ENCODE data around the gene CNIH3. TPM values are rescaled to one million over a fixed set of nuclear protein-coding genes. Genes with fewer than 3 reads are reported as not detected.

CNIH3 gene
- total RNA-seq, 2 experiments from 2014 or later: 1.8 to 2.5 TPM

GRCh38 chr1:224774378-224774777, 158.3 kb downstream of the CNIH3 start:
- Mint-ChIP-seq H3K4me1 (ENCODE audit: low read depth) (no peaks in the 10 kb centered on the region), H3K27ac (no peak overlapping the region), H3K9me3 (no peaks in the 10 kb centered on the region), H3K4me3 (no peak overlapping the region), H3K36me3 (ENCODE audit: low read depth) (no peaks in the 10 kb centered on the region), H3K27me3 (peaks cover 20% of the 10 kb centered on the region)
- Histone ChIP-seq H3K36me3 (ENCODE audit: insufficient read depth, low read length) (no peaks in the 10 kb centered on the region), H3K27me3 (ENCODE audit: control insufficient read depth in 1 of 2, insufficient read depth in 2 of 2, low read length in 2 of 2) (peaks cover 0 to 4% of the 10 kb centered on the region in 2 experiments), H3K27ac (ENCODE audit: low read depth in 1 of 2, low read length in 2 of 2) (no peak overlapping the region), H3K4me3 (ENCODE audit: low read length) (no peak overlapping the region), H3K9me3 (ENCODE audit: control insufficient read depth in 1 of 2, insufficient read depth in 1 of 2, low read length in 2 of 2) (no peaks in the 10 kb centered on the region), H3K4me1 (ENCODE audit: insufficient read depth, low read length) (no peaks in the 10 kb centered on the region)
- ChIA-PET POLR2A (no interaction called here), CTCF (no interaction called here)
- DNase-seq: no peak
- no peak for TF ChIP-seq CTCF (IDR thresholded peaks at IDR 0.05)
- ATAC-seq (ENCODE audit: poor library complexity): no peak
- intact Hi-C loops (cut with DNase I, micrococcal nuclease): no loop called here

- no peak for TF ChIP-seq CTCF (IDR thresholded peaks at IDR 0.05)
- DNase-seq (no peak), ATAC-seq (ENCODE audit: poor library complexity) (no peak)
- Mint-ChIP-seq H3K27me3 (peaks cover 10% of the 10 kb centered on the region), H3K27ac (no peak overlapping the region), H3K4me1 (ENCODE audit: low read depth) (peaks cover under 1% of the 10 kb centered on the region), H3K9me3 (no peaks in the 10 kb centered on the region), H3K4me3 (no peak overlapping the region), H3K36me3 (ENCODE audit: low read depth) (no peaks in the 10 kb centered on the region)
- Histone ChIP-seq H3K36me3 (ENCODE audit: insufficient read depth, low read length) (no peaks in the 10 kb centered on the region), H3K9me3 (ENCODE audit: control insufficient read depth in 1 of 2, insufficient read depth in 1 of 2, low read length in 2 of 2) (no peaks in the 10 kb centered on the region), H3K27ac (ENCODE audit: low read depth in 1 of 2, low read length in 2 of 2) (no peak overlapping the region), H3K27me3 (ENCODE audit: control insufficient read depth in 1 of 2, insufficient read depth in 2 of 2, low read length in 2 of 2) (no peaks in the 10 kb centered on the region), H3K4me3 (ENCODE audit: low read length) (no peak overlapping the region), H3K4me1 (ENCODE audit: insufficient read depth, low read length) (no peaks in the 10 kb centered on the region)
- ChIA-PET POLR2A (no interaction called here), CTCF (interaction anchor here (0.8 kb wide), 1 partner anchor 9 kb away, joined by 4 read pairs; no protein-coding TSS in a partner anchor)
- intact Hi-C loops (cut with DNase I, micrococcal nuclease): no loop called here
Measured at GRCh38 chr1:224777180-224777579, 161.1 kb downstream of the CNIH3 start.

- no peak for ATAC-seq (ENCODE audit: poor library complexity)
- ChIA-PET POLR2A (no interaction called here), CTCF (no interaction called here)
- peaks cover 21% of the 10 kb centered on the region for H3K4me1 Mint-ChIP-seq (ENCODE audit: low read depth)
- H3K36me3 Mint-ChIP-seq (ENCODE audit: low read depth): no peaks in the 10 kb centered on the region
- H3K36me3 ChIP-seq (ENCODE audit: insufficient read depth, low read length): no peaks in the 10 kb centered on the region
- no peaks in the 10 kb centered on the region for H3K4me1 ChIP-seq (ENCODE audit: insufficient read depth, low read length)
- H3K4me3 Mint-ChIP-seq: no peak overlapping the region
- no peak overlapping the region for H3K27ac Mint-ChIP-seq
- no peaks in the 10 kb centered on the region for H3K27me3 ChIP-seq (ENCODE audit: control insufficient read depth in 1 of 2, insufficient read depth in 2 of 2, low read length in 2 of 2)
- no peak overlapping the region for H3K27ac ChIP-seq (ENCODE audit: low read depth in 1 of 2, low read length in 2 of 2)
- peaks cover under 1% of the 10 kb centered on the region for H3K27me3 Mint-ChIP-seq
- TF ChIP-seq CTCF (IDR thresholded peaks at IDR 0.05): no peak
- intact Hi-C loops (cut with DNase I, micrococcal nuclease): no loop called here
- H3K4me3 ChIP-seq (ENCODE audit: low read length): no peak overlapping the region
- H3K9me3 ChIP-seq (ENCODE audit: control insufficient read depth in 1 of 2, insufficient read depth in 1 of 2, low read length in 2 of 2): no peaks in the 10 kb centered on the region
- no peaks in the 10 kb centered on the region for H3K9me3 Mint-ChIP-seq
- no peak for DNase-seq
Measured at GRCh38 chr1:224779536-224779935, 163.4 kb downstream of the CNIH3 start.
